Smooth muscle cell of the coronary artery (primary cell): Measurements from ENCODE around the gene NHS. TPM values are rescaled to one million over a fixed set of nuclear protein-coding genes. Genes with fewer than 3 reads are reported as not detected.

Source experiments
- total RNA-seq: library from RNA; depleted of rRNA; stranded (reverse); fragments of >200 nt; gene quantifications from 2 replicates; pipeline ENCODE4 v1.2.3, GENCODE V29; 2014; ENCODE audit warnings: low replicate concordance

The NHS gene
- total RNA-seq: 0.94 and 3.4 TPM in 2 replicates

DNA sequence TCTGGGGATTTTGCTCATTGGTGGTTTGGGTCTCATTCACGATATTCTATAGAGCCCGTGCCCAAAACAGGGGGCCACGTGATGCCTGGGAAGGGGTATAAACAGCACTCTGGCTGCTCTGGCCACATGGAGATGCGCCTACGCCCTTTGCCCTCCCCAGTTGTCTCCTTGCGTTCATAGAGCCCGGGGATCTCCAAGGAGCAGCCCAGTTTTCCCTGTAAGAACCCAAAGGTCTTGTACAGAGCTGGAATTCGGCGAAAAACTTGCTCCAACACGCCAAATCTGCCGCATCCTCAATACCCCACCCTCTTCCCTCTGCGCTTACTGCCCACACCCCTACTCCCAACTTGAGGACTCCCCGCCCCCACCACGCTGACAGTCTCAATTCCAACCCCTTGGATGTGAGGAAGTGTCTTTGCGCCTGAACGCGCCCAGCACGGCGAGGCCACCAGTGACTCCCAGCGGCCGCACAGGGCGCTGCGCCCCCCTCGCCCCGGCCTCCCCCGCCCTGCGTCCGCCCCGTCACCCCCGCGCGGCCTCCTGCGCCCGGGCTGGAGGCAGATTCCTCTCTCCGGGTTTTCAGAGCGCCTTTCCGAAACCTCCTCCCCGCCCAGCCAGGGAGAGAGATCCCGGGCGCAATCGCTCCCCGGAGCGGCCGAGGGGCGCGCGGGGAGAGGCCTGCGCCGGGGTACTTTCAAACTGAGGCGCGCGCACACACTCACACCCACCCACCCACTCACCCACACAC, at the start of gene NHS:
Gene NHS (plus strand): TSS at position 582 of the 748 bp plus-strand sequence. CDS start 558 bp downstream, outside the sequence.

DNA sequence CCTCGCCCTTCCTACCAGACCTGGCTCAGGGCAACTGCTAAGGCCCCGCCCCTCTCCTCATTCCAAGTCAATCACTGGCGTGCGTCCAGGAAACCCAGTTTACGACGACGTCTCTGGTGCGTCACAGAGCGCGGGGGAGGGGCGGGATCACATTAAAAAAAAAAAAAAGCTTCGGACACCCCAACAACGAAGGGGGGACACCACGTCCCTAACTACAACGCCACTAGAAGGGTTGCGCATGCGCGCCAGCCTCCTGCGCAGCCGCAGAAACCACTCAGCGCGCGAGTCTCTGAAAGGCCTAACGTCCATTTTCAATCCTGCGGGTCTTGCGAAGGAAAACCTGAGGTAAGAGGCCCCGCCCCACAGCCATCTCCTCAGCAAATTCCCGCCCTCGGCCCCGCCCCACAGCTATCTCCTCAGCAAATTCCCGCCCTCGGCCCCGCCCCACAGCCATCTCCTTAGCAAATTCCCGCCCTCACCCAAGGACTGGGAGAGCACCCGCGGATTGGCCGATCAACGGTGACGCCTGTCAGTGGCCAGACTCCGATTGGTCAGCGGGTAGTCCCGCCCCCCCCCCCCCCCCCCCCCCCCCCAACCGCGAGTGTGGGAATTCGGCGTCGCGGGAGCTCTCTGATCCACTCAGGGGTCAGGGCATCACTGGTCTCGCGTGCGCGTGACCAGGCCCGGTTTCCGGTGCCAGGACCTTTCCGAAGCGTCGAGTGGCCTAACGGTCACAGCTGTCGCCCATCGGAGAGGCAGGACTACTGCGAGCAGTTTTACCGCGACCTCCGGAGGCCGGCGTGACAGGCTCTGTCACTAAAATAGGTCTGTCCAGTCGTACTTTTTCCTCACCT, 362.1 kb downstream of the NHS start, which contains the start of gene SCML1:
Gene SCML1 (plus strand): TSS at position 638 of the 854 bp plus-strand sequence. CDS start 6,694 bp downstream, outside the sequence.

